ENCODE results near the gene FGFRL1.

- TF ChIP-seq RFXANK (CRISPR knock-in tag; IDR thresholded peaks at IDR 0.05) (no peak), PPARG (CRISPR knock-in tag; conservative IDR thresholded peaks at IDR 0.05) (no peak), ZMAT5 (CRISPR knock-in tag; IDR thresholded peaks at IDR 0.05; ENCODE audit: borderline replicate concordance, low read depth) (no peak), KDM4B (CRISPR knock-in tag; IDR thresholded peaks at IDR 0.05) (no peak), CTCF (CRISPR knock-in tag; IDR thresholded peaks at IDR 0.05) (no peak), ZNF282 (IDR thresholded peaks at IDR 0.05; ENCODE audit: partially characterized antibody) (no peak), REST (IDR thresholded peaks at IDR 0.05; ENCODE audit: borderline replicate concordance in 1 of 2, low read depth in 1 of 2, low read length in 2 of 2) (no peak), POLR2A (IDR thresholded peaks at IDR 0.05; ENCODE audit: insufficient read depth in 1 of 2, low read depth in 2 of 2, low read length in 2 of 2) (no peak)
Observed at GRCh38 chr4:971666-972500, 39.5 kb upstream of the FGFRL1 start.

Data from HepG2 (cell line).